Activated T-helper 2 cell treated with anti-CD3 and anti-CD28 coated beads, Interferon-gamma antibody, Interleukin-2, Interleukin-4, amounts not matched to agents 10 μg/mL and 5 μg/mL and 100 μg/mL, durations not matched to agents 14 hours and 24 hours and 36 hours (primary cell): ENCODE results near the gene IPPK. TPM values are rescaled to one million over a fixed set of nuclear protein-coding genes. Genes with fewer than 3 reads are reported as not detected.

Experiments used
- DNase-seq: peaks from one replicate; pipeline ENCODE4 v3.0.0; 2021; ENCODE audit warnings: low spot score
- H3K27ac Mint-ChIP-seq: one replicate; pipeline ENCODE4 v1.8.0; 2021; ENCODE audit warnings: mixed read lengths
- H3K27me3 Mint-ChIP-seq: one replicate; pipeline ENCODE4 v1.8.0; 2021; ENCODE audit warnings: low read depth, mixed read lengths
- H3K36me3 Mint-ChIP-seq: one replicate; pipeline ENCODE4 v1.8.0; 2021; ENCODE audit warnings: low read depth, mixed read lengths
- H3K4me1 Mint-ChIP-seq: one replicate; pipeline ENCODE4 v1.8.0; 2021; ENCODE audit warnings: low read depth, mixed read lengths
- H3K4me3 Mint-ChIP-seq: one replicate; pipeline ENCODE4 v1.8.0; 2021; ENCODE audit warnings: low read depth, mild to moderate bottlenecking, moderate library complexity, mixed read lengths
- H3K9me3 Mint-ChIP-seq: one replicate; pipeline ENCODE4 v1.8.0; 2021; ENCODE audit warnings: mixed read lengths
- intact Hi-C: fragments of 100-400 bp; cut with micrococcal nuclease; formaldehyde crosslinking; loops from one replicate; pipeline ENCODE4 v1.15.1; 2023
- total RNA-seq: library from RNA; stranded (reverse); gene quantifications from 2 replicates; pipeline ENCODE4 v1.2.3, GENCODE V29; 2022

Gene IPPK
- total RNA-seq, 1 donor from 2014 or later = 14.8 TPM

- Mint-ChIP-seq H3K36me3 (peaks cover 49% of the 10 kb centered on the region), H3K27ac (peak overlapping the region; percentile 85), H3K4me3 (peak overlapping the region; percentile 51), H3K27me3 (no peaks in the 10 kb centered on the region), H3K9me3 (no peaks in the 10 kb centered on the region), H3K4me1 (peaks cover 29% of the 10 kb centered on the region)
- peak; percentile 13 for DNase-seq
- intact Hi-C loops = no loop called here
Measured at GRCh38 chr9:92711844-92712243, 41.9 kb upstream of the IPPK start.

GRCh38 chr9:92711146-92711545, 41.2 kb upstream of the IPPK start:
- Mint-ChIP-seq H3K4me1 (peaks cover 35% of the 10 kb centered on the region), H3K27ac (no peak overlapping the region), H3K9me3 (no peaks in the 10 kb centered on the region), H3K4me3 (no peak overlapping the region), H3K36me3 (peaks cover 45% of the 10 kb centered on the region), H3K27me3 (no peaks in the 10 kb centered on the region)
- intact Hi-C loops = no loop called here
- DNase-seq = no peak

- H3K4me3 Mint-ChIP-seq = no peak overlapping the region
- H3K27ac Mint-ChIP-seq = no peak overlapping the region
- H3K4me1 Mint-ChIP-seq = peaks cover 37% of the 10 kb centered on the region
- intact Hi-C loops = no loop called here
- peak; percentile 5 for DNase-seq
- H3K27me3 Mint-ChIP-seq = no peaks in the 10 kb centered on the region
- H3K36me3 Mint-ChIP-seq = peaks cover 42% of the 10 kb centered on the region
- no peaks in the 10 kb centered on the region for H3K9me3 Mint-ChIP-seq
Measured at GRCh38 chr9:92710368-92710767, 40.4 kb upstream of the IPPK start.

GRCh38 chr9:92709954-92710353, 40.0 kb upstream of the IPPK start:
- H3K4me1 Mint-ChIP-seq = peaks cover 37% of the 10 kb centered on the region
- no peak overlapping the region for H3K4me3 Mint-ChIP-seq

GRCh38 chr9:92709240-92709639, 39.3 kb upstream of the IPPK start:
- no peaks in the 10 kb centered on the region for H3K9me3 Mint-ChIP-seq
- no peaks in the 10 kb centered on the region for H3K27me3 Mint-ChIP-seq
- H3K4me3 Mint-ChIP-seq = no peak overlapping the region
- peaks cover 41% of the 10 kb centered on the region for H3K4me1 Mint-ChIP-seq
- intact Hi-C loops = no loop called here
- no peak overlapping the region for H3K27ac Mint-ChIP-seq
- no peak for DNase-seq
- H3K36me3 Mint-ChIP-seq = peaks cover 36% of the 10 kb centered on the region

More at GRCh38 chr9:92709954-92710353, 40.0 kb upstream of the IPPK start:
- H3K36me3 Mint-ChIP-seq = peaks cover 41% of the 10 kb centered on the region
- intact Hi-C loops = no loop called here
- H3K27me3 Mint-ChIP-seq = no peaks in the 10 kb centered on the region
- H3K9me3 Mint-ChIP-seq = no peaks in the 10 kb centered on the region
- H3K27ac Mint-ChIP-seq = no peak overlapping the region
- DNase-seq = no peak

GRCh38 chr9:92707530-92707929, 37.6 kb upstream of the IPPK start:
- Mint-ChIP-seq H3K4me1 (peaks cover 35% of the 10 kb centered on the region), H3K4me3 (no peak overlapping the region), H3K9me3 (no peaks in the 10 kb centered on the region), H3K36me3 (peaks cover 22% of the 10 kb centered on the region), H3K27ac (no peak overlapping the region), H3K27me3 (no peaks in the 10 kb centered on the region)
- intact Hi-C loops = loop anchor here (2.0 kb wide), 1 partner anchor 37 kb away; the partner anchor contains the start of gene IPPK
- DNase-seq = no peak

GRCh38 chr9:92706218-92706940, 36.4 kb upstream of the IPPK start:
- Mint-ChIP-seq H3K9me3 (no peaks in the 10 kb centered on the region), H3K27ac (peak overlapping the region; percentile 26), H3K4me1 (peaks cover 24% of the 10 kb centered on the region), H3K4me3 (no peak overlapping the region), H3K36me3 (peaks cover 12% of the 10 kb centered on the region), H3K27me3 (no peaks in the 10 kb centered on the region)
- intact Hi-C loops = loop anchor here (2.0 kb wide), 1 partner anchor 36 kb away; the partner anchor contains the start of gene IPPK
- DNase-seq = peak; percentile 45

- Mint-ChIP-seq H3K4me1 (peaks cover 19% of the 10 kb centered on the region), H3K27me3 (no peaks in the 10 kb centered on the region), H3K36me3 (peaks cover 5% of the 10 kb centered on the region), H3K9me3 (no peaks in the 10 kb centered on the region), H3K27ac (no peak overlapping the region), H3K4me3 (no peak overlapping the region)
- DNase-seq = no peak
- intact Hi-C loops = no loop called here
Measured at GRCh38 chr9:92704528-92704927, 34.6 kb upstream of the IPPK start.

GRCh38 chr9:92696619-92697018, 26.7 kb upstream of the IPPK start:
- no peak for DNase-seq
- Mint-ChIP-seq H3K9me3 (peaks cover 42% of the 10 kb centered on the region), H3K4me1 (peaks cover 11% of the 10 kb centered on the region), H3K27ac (no peak overlapping the region), H3K27me3 (peaks cover 14% of the 10 kb centered on the region), H3K4me3 (no peak overlapping the region), H3K36me3 (peaks cover 20% of the 10 kb centered on the region)
- intact Hi-C loops = no loop called here

- Mint-ChIP-seq H3K27ac (no peak overlapping the region), H3K4me3 (no peak overlapping the region), H3K9me3 (peaks cover 8% of the 10 kb centered on the region), H3K27me3 (peaks cover 12% of the 10 kb centered on the region), H3K4me1 (peaks cover 2% of the 10 kb centered on the region), H3K36me3 (no peaks in the 10 kb centered on the region)
- intact Hi-C loops = no loop called here
- no peak for DNase-seq
Measured at GRCh38 chr9:92686954-92687353, 17.0 kb upstream of the IPPK start.

GRCh38 chr9:92685022-92685421, 15.1 kb upstream of the IPPK start:
- Mint-ChIP-seq H3K4me3 (no peak overlapping the region), H3K9me3 (peaks cover 2% of the 10 kb centered on the region), H3K27me3 (peaks cover 4% of the 10 kb centered on the region), H3K4me1 (peaks cover 2% of the 10 kb centered on the region), H3K36me3 (no peaks in the 10 kb centered on the region), H3K27ac (no peak overlapping the region)
- DNase-seq = no peak
- intact Hi-C loops = no loop called here

GRCh38 chr9:92682269-92682668, 12.3 kb upstream of the IPPK start:
- H3K36me3 Mint-ChIP-seq = no peaks in the 10 kb centered on the region
- peaks cover 2% of the 10 kb centered on the region for H3K4me1 Mint-ChIP-seq
- H3K9me3 Mint-ChIP-seq = no peaks in the 10 kb centered on the region
- DNase-seq = no peak
- intact Hi-C loops = no loop called here
- H3K27me3 Mint-ChIP-seq = no peaks in the 10 kb centered on the region
- H3K4me3 Mint-ChIP-seq = no peak overlapping the region
- H3K27ac Mint-ChIP-seq = no peak overlapping the region

GRCh38 chr9:92680166-92681119, 10.5 kb upstream of the IPPK start:
- no peaks in the 10 kb centered on the region for H3K27me3 Mint-ChIP-seq
- no peaks in the 10 kb centered on the region for H3K9me3 Mint-ChIP-seq
- peaks cover 2% of the 10 kb centered on the region for H3K4me1 Mint-ChIP-seq
- no peak for DNase-seq
- H3K36me3 Mint-ChIP-seq = no peaks in the 10 kb centered on the region
- H3K4me3 Mint-ChIP-seq = no peak overlapping the region
- intact Hi-C loops = no loop called here
- no peak overlapping the region for H3K27ac Mint-ChIP-seq
